Loucy (cell line): ENCODE data around the gene FMR1.

ENCODE experiments used
- EZH2phosphoT487 ChIP-seq: fragments of 200-600 bp; IDR thresholded peaks from 2 replicates; pipeline ENCODE4 v1.6.1; 2018; ENCODE audit warnings: antibody characterized with exemption, mild to moderate bottlenecking, moderate library complexity, borderline replicate concordance
- TF ChIP-seq, protein P1 (sequence below): fragments of 200-600 bp; sonication (generic); conservative IDR thresholded peaks from 2 replicates; pipeline ENCODE4 v1.5.1; 2014; ENCODE audit warnings: mild to moderate bottlenecking, antibody characterized with exemption, low read length

GRCh38 chrX:147958291-147958690 is 46.6 kb downstream of the FMR1 start:
- TF ChIP-seq, protein P1, sequence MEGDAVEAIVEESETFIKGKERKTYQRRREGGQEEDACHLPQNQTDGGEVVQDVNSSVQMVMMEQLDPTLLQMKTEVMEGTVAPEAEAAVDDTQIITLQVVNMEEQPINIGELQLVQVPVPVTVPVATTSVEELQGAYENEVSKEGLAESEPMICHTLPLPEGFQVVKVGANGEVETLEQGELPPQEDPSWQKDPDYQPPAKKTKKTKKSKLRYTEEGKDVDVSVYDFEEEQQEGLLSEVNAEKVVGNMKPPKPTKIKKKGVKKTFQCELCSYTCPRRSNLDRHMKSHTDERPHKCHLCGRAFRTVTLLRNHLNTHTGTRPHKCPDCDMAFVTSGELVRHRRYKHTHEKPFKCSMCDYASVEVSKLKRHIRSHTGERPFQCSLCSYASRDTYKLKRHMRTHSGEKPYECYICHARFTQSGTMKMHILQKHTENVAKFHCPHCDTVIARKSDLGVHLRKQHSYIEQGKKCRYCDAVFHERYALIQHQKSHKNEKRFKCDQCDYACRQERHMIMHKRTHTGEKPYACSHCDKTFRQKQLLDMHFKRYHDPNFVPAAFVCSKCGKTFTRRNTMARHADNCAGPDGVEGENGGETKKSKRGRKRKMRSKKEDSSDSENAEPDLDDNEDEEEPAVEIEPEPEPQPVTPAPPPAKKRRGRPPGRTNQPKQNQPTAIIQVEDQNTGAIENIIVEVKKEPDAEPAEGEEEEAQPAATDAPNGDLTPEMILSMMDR = no peak
- no peak for TF ChIP-seq EZH2phosphoT487
